Suprapubic skin (tissue), 4 donors: ENCODE results near the gene TLX1. TPM values are rescaled to one million over a fixed set of nuclear protein-coding genes. Genes with fewer than 3 reads are reported as not detected.

ENCODE experiments used
- DNase-seq, 2 donors: peaks; one replicate each; pipeline ENCODE4 v3.0.0-alpha.2; 2019; ENCODE audit warnings: low spot score in 2 of 2
- H3K27ac ChIP-seq: fragments of 200-600 bp; sonication (generic); one replicate; pipeline ENCODE4 v1.5.1; 2019
- H3K27me3 ChIP-seq: fragments of 200-600 bp; sonication (generic); one replicate; pipeline ENCODE4 v1.5.1; 2019
- H3K36me3 ChIP-seq: fragments of 200-600 bp; sonication (generic); one replicate; pipeline ENCODE4 v1.5.1; 2019
- H3K4me1 ChIP-seq: fragments of 200-600 bp; sonication (generic); one replicate; pipeline ENCODE4 v1.5.1; 2019
- H3K4me3 ChIP-seq: fragments of 200-600 bp; sonication (generic); one replicate; pipeline ENCODE4 v1.5.1; 2019; ENCODE audit warnings: mild to moderate bottlenecking
- H3K9me3 ChIP-seq: fragments of 200-600 bp; sonication (generic); one replicate; pipeline ENCODE4 v1.5.1; 2019
- EP300 ChIP-seq: sonication (generic); formaldehyde crosslinking; IDR thresholded peaks from one replicate; pipeline ENCODE4 v1.6.1; 2017; ENCODE audit warnings: antibody characterized with exemption
- POLR2A ChIP-seq, 2 donors: fragments of 450-650 bp; IDR thresholded peaks; one replicate each; pipeline ENCODE4 v1.6.1; 2017; ENCODE audit warnings: antibody characterized with exemption in 2 of 2, mild to moderate bottlenecking in 2 of 2, moderate library complexity in 2 of 2
- POLR2AphosphoS5 ChIP-seq, 3 donors: sonication (generic); formaldehyde crosslinking; IDR thresholded peaks; one replicate each; pipeline ENCODE4 v1.6.1; 2017; ENCODE audit warnings: antibody characterized with exemption in 3 of 3
- WGBS: methylation state at CpG from one replicate; pipeline ENCODE4 v1.1.5; 2018; 5-methylcytosine and 5-hydroxymethylcytosine counted together
- total RNA-seq, 4 donors: library from RNA; depleted of rRNA; stranded (reverse); fragments of >200 nt; gene quantifications; one replicate each; pipeline ENCODE4 v1.1.0, GENCODE V29; 2016
- TF ChIP-seq, protein P1 (sequence below), 2 donors: fragments of 200-600 bp in 1 of 2; fragments of 450-650 bp in 1 of 2; sonication (generic) in 1 of 2; IDR thresholded peaks; one replicate each; pipeline ENCODE4 v1.5.1; 2016 to 2019; ENCODE audit warnings: antibody characterized with exemption in 2 of 2, mild to moderate bottlenecking in 1 of 2, moderate library complexity in 1 of 2

The TLX1 gene
- total RNA-seq, 4 donors from 2014 or later, result not detected

DNA sequence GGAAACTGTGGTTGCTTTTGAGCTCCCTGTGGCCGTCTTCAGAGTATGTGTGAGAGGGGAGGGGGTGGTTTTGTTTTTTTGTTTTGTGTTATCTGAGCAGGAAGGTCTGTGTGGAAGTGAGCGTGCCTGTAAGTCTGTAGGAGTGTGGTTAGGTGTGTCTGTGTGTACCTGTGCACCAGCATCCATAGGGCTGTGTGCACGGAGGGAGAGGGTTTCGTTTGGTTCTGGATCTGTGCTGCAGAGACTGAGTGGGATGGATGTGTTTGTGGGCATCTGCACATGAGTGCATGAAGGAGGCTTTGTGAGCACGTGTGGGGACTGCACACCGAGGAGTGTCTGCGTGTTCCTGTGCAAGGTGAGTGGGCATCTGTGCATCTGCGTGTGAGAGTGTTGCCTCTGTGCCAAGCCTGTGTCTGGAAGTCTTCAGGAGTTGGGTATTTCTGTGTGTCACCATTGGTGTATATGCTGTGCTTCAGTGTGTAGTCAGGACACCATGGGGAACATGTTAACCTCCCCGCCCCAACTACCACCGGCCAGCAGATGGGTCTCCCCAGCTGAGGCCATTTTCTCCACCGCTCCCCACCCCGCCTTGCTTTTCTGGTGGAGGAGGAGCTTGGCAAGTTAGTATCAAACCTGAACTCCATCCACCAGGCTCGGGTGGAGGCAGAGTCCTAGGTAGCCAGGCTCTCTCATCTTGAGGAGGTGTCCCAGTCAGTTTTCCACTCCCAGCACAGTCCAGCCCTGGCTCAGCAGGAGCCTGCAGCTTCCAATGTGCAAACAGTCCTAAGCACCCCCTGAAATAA is 7.1 kb upstream of the TLX1 start:
- Histone ChIP-seq H3K27me3 (peaks cover 93% of the 10 kb centered on the region), H3K4me1 (peaks cover 32% of the 10 kb centered on the region), H3K9me3 (no peaks in the 10 kb centered on the region), H3K4me3 (peak overlapping the region; percentile 38), H3K27ac (no peak overlapping the region), H3K36me3 (no peaks in the 10 kb centered on the region)
- 19% methylated on average over 11 of the region's 13 CpGs for WGBS
- TF ChIP-seq, protein P1, sequence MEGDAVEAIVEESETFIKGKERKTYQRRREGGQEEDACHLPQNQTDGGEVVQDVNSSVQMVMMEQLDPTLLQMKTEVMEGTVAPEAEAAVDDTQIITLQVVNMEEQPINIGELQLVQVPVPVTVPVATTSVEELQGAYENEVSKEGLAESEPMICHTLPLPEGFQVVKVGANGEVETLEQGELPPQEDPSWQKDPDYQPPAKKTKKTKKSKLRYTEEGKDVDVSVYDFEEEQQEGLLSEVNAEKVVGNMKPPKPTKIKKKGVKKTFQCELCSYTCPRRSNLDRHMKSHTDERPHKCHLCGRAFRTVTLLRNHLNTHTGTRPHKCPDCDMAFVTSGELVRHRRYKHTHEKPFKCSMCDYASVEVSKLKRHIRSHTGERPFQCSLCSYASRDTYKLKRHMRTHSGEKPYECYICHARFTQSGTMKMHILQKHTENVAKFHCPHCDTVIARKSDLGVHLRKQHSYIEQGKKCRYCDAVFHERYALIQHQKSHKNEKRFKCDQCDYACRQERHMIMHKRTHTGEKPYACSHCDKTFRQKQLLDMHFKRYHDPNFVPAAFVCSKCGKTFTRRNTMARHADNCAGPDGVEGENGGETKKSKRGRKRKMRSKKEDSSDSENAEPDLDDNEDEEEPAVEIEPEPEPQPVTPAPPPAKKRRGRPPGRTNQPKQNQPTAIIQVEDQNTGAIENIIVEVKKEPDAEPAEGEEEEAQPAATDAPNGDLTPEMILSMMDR (IDR thresholded peaks at IDR 0.05), result no peak
- TF ChIP-seq POLR2AphosphoS5 (IDR thresholded peaks at IDR 0.05), result no peak
- no peak for TF ChIP-seq POLR2A (IDR thresholded peaks at IDR 0.05)
- no peak for TF ChIP-seq EP300
- DNase-seq, result no peak

DNA sequence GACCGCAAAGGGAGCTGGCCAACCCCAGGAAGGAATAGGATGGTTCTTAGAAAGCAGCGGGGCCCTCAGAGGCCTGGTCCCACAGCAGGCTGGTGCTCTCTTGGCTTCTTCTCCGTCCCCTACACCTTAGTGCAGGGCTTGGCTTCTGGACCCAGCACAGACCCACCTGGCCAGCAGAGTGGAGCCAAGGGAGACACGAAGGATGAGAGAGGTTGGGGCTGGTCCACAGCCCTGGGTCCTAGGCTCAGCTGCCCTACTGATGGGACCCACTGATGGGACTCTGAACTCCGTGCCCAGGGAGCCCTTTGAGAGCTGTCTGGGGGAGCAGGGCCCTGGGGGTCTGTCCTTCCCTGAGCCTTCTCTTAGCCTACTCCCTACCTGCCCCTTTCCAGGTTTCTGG is 6.2 kb upstream of the TLX1 start:
- peaks cover 32% of the 10 kb centered on the region for H3K4me1 ChIP-seq
- H3K9me3 ChIP-seq, result no peaks in the 10 kb centered on the region
- H3K4me3 ChIP-seq, result no peak overlapping the region
- peaks cover 96% of the 10 kb centered on the region for H3K27me3 ChIP-seq
- 78% methylated on average over 5 of the region's 5 CpGs for WGBS
- no peak overlapping the region for H3K27ac ChIP-seq
- no peak for TF ChIP-seq EP300
- TF ChIP-seq POLR2AphosphoS5 (IDR thresholded peaks at IDR 0.05), result no peak
- TF ChIP-seq POLR2A (IDR thresholded peaks at IDR 0.05), result no peak
- TF ChIP-seq, protein P1 (IDR thresholded peaks at IDR 0.05), result no peak
- DNase-seq, result no peak
- no peaks in the 10 kb centered on the region for H3K36me3 ChIP-seq

- no peak overlapping the region for H3K27ac ChIP-seq
- TF ChIP-seq POLR2A (IDR thresholded peaks at IDR 0.05), result no peak
- TF ChIP-seq EP300, result no peak
- TF ChIP-seq, protein P1 (IDR thresholded peaks at IDR 0.05), result no peak
- no peak for TF ChIP-seq POLR2AphosphoS5 (IDR thresholded peaks at IDR 0.05)
- no peak overlapping the region for H3K4me3 ChIP-seq
- WGBS, result 37% methylated on average over 14 of the region's 14 CpGs
- no peaks in the 10 kb centered on the region for H3K9me3 ChIP-seq
- peaks cover 100% of the 10 kb centered on the region for H3K27me3 ChIP-seq
- H3K36me3 ChIP-seq, result no peaks in the 10 kb centered on the region
- DNase-seq, result no peak
- H3K4me1 ChIP-seq, result peaks cover 32% of the 10 kb centered on the region
Measured at GRCh38 chr10:101126684-101127628, 4.1 kb upstream of the TLX1 start.

DNA sequence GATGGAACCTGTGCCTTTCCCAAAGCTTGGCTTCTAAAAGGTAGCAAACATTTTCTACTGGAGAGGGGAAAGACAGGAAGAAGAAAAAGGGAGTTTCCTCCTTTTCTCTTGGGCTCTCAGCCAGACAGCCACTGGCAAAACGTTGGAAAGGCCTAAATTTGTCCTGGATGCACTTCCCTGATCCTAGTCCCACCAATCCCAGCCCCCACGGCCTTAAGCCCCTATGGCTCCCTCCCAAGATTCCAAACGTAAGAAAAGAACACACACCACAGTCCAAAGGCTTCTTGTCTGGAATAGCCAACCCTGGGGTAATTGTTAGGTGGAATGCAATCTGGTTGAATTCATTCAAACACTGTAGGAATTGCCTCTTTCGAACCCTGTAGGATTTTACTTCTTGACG is 959 bp upstream of the TLX1 start:
- Histone ChIP-seq H3K4me3 (no peak overlapping the region), H3K9me3 (no peaks in the 10 kb centered on the region), H3K36me3 (no peaks in the 10 kb centered on the region), H3K27ac (no peak overlapping the region), H3K4me1 (peaks cover 44% of the 10 kb centered on the region), H3K27me3 (peaks cover 100% of the 10 kb centered on the region)
- no peak for TF ChIP-seq EP300
- TF ChIP-seq POLR2AphosphoS5 (IDR thresholded peaks at IDR 0.05), result no peak
- no peak for TF ChIP-seq POLR2A (IDR thresholded peaks at IDR 0.05)
- DNase-seq, result no peak
- WGBS, result 54% methylated on average over 5 of the region's 5 CpGs

DNA sequence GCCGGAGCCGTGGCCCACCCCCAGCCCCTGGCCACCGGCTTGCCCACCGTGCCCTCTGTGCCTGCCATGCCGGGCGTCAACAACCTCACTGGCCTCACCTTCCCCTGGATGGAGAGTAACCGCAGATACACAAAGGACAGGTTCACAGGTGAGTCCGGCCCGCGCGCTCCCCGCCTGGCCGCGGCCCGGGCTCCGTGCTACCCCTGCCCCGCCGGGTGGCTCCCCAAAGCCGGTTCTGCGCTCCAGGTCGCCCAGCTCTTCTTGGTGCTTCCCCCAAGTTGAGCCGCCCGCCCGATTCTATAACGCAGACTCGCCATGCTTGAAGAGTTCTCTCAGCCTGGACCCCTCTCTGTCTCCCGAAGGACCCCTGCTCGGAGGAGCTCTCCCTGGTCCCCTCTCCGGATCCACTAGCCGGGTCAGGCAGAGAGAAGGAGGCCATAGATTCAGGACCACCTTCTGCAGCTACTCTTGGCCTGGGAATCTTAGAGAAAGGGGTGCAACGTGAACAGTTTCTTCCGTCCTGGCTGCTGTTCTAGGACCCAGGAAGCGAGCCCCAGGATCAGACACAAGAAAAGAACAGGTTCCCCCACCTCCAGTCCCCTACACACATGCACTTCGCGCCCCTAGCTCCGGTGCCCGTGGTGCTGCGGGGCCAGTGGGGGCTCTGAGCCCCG is 999 bp downstream of the TLX1 start:
- Histone ChIP-seq H3K27me3 (peaks cover 100% of the 10 kb centered on the region), H3K27ac (no peak overlapping the region), H3K4me1 (peaks cover 49% of the 10 kb centered on the region), H3K36me3 (no peaks in the 10 kb centered on the region), H3K4me3 (peak overlapping the region; percentile 40), H3K9me3 (no peaks in the 10 kb centered on the region)
- DNase-seq, result no peak
- TF ChIP-seq EP300 (no peak), POLR2AphosphoS5 (IDR thresholded peaks at IDR 0.05) (no peak), POLR2A (IDR thresholded peaks at IDR 0.05) (no peak)
- TF ChIP-seq, protein P1 (IDR thresholded peaks at IDR 0.05), result no peak
- 5% methylated on average over 27 of the region's 39 CpGs for WGBS
